Globus pallidus (tissue), 1 donor: ENCODE results near the gene ARHGEF3.
A peak's percentile ranks its signal among the peaks of the same experiment; 100 is the strongest.
"Not testable (repeated sequence)": the region's sequence is repeated elsewhere in the genome, so short reads cannot be mapped to it uniquely, and the experiment has no call there.

Experiments
- DNase-seq: peaks from one replicate; pipeline ENCODE4 v3.0.0-alpha.2; 2015; ENCODE audit warnings: low spot score

Gene ARHGEF3

DNA sequence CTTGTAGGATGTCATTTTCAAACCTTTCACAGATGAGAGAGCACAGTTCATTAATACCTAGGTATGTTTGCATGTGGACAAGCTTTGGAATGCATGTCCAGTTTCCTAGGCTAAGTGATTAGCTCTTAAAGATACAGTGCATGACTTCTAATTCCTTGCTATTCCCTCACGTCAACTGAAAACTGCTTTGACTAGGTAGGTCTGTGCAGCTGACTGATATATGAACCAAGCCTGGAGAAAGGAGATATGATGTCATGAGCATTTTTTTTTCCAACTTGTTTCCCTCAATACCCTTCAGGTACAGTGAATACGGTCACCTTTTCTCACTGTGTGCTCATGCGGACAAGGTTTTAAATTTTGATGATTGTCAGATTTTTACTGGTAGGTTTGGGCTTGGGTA, 77.1 kb downstream of the ARHGEF3 start:
- no peak for DNase-seq

GRCh38 chr3:56720849-56721248, 80.9 kb downstream of the ARHGEF3 start:
- DNase-seq = no peak

DNA sequence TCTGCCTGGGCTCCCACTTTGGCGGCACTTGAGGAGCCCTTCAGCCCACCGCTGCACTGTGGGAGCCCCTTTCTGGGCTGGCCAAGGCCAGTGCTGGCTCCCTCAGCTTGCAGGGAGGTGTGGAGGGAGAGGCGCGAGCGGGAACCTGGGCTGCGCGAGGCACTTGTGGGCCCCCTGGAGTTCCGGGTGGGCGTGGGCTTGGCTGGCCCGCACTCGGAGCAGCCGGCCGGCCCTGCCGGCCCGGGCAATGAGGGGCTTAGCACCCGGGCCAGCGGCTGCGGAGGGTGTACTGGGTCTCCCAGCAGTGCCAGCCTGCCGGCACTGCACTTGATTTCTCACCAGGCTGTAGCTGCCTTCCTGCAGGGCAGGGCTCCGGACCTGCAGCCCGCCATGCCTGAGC, 82.9 kb downstream of the ARHGEF3 start:
- not testable (repeated sequence) for DNase-seq

DNA sequence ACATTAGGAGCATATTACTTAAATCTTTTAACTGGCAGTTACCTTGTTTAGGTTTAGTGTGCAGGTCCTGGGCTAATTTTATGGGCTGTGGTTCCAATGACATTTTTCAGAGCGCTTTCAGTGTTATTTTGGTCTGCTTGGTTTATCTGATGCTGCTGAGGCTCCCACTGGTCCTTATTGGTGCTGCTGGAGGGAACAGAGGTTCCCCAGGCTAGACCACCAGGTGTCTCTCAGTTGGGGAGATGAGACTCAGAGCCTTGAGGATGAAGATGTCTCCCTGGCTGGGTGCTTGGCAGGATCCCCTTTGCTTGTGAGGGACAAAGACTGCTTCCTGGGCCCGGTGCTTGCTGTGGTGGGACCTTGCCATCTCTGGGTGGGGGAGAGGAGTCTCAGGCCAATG, 90.4 kb downstream of the ARHGEF3 start:
- no peak for DNase-seq

- DNase-seq = not testable (repeated sequence)
Measured at GRCh38 chr3:56707412-56707811, 94.3 kb downstream of the ARHGEF3 start.

GRCh38 chr3:56706629-56707028, 95.1 kb downstream of the ARHGEF3 start:
- no peak for DNase-seq

DNA sequence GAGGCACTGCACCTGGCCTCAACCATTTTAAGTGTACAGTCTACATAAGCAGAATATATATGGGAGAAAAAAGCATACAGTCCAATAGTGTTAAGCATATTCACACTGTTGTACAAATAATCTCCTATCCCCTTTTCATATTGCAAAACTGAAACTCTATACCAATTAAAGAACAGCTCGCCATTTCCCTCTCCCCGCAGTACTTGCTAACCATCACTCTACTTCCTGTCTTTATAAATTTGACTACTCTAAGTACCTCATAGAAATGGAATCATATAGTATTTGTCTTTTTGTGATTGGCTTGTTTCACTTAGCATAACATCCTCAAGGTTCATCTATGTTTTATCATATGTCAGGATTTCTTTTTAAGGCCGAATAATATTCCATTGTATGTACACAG, 97.0 kb downstream of the ARHGEF3 start:
- no peak for DNase-seq

DNA sequence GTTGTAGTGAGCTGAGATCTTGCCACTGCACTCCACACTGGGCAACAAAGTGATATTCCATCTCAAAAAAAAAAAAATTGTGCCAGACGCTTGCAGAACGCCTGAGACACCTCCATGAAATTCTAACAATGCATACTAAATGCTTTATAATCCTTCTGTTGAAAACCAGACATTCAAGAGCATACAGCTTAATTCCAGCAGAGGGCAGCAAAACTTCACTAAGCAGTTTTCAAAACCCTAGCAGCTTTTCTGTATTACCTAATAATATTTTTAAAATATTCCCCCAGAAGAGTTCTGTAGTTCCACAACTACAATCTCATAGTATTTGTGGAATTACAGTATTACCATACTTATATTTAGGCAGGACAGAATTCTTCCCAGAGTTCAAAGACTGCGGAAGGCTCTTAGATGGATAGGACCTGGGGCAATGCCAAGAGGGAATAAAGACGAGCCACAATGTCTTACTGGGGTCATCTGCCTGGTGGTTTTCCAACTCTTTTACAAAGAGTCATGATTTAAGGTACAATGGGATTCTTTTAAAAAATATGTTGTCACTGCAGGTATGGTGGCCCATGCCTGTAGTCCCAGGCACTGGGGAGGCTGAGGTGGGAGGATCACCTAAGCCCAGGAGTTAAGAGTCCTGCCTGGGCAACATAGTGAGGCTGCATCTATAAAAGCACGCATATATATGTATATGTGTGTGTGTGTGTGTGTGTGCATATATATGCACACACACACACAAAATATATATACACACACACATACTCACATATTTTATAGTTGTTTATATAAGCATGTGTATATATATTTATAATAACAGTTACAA, 99.0 kb downstream of the ARHGEF3 start:
- DNase-seq = peak; percentile 78

DNA sequence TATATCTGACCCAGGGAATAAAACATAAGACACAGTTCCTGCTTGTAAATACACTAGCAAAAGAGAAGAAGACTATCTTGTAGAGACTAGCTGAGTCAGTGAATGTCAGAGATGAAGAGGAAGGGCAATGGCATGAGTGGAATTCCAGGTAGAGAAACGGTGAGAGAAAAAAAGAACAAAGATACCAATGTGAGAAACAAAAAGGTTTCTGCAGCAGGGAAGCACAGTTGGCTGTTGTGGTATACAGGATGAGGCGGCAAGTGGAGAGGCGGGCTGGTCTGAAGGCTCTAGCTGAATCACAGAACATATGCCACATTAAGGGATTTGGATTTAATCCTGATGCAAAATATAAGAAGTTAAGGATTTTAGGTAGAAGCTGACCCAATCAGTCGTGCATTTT, 101.6 kb downstream of the ARHGEF3 start:
- no peak for DNase-seq

GRCh38 chr3:56694867-56695683, 106.7 kb downstream of the ARHGEF3 start:
- DNase-seq = no peak

- peak; percentile 9 for DNase-seq
Measured at GRCh38 chr3:56693750-56694149, 108.0 kb downstream of the ARHGEF3 start.

- not testable (repeated sequence) for DNase-seq
Measured at GRCh38 chr3:56692520-56693433, 109.0 kb downstream of the ARHGEF3 start.

GRCh38 chr3:56692001-56692365, 109.8 kb downstream of the ARHGEF3 start:
- DNase-seq = not testable (repeated sequence)

GRCh38 chr3:56691165-56692000, 110.4 kb downstream of the ARHGEF3 start:
- DNase-seq = no peak

DNA sequence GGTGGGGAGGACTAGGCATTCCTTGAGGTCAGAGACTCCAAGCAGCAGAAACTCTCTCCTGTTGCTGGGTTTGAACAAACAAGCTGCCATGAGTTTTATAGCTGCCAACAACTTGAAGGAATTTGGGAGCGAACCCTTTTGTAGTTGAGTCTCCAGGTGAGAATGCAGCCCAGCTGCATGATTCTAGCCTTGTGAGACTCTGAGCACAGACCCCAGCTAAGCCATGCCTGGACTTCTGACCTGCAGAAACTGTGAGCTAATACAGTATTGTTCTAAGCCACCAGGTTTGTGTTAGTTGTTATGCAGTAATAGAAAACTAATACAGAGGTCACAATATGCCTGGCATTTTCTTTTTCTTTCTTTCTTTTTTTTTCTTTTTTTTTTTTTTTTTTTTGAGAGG, 112.4 kb downstream of the ARHGEF3 start:
- DNase-seq = no peak

- DNase-seq = no peak
Measured at GRCh38 chr3:56688191-56688590, 113.6 kb downstream of the ARHGEF3 start.

DNA sequence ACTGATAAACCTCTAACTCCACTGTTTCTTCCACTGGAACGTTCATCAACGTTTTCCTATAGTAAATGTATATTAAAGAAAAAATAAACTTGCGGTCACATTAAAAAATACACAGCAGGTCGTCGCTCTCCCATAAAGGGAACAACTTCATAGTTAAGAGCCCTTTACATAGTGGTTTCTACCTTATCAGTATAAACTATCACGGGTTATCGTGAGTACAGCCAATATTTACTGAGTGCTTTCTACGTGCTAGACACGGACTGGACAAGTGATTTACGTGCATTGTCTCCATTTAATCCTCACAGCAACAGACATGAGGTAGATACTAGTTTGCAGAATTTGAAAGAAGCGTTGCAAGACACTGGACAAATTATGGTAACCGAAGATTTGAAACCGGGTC, 117.7 kb downstream of the ARHGEF3 start:
- DNase-seq = no peak

DNA sequence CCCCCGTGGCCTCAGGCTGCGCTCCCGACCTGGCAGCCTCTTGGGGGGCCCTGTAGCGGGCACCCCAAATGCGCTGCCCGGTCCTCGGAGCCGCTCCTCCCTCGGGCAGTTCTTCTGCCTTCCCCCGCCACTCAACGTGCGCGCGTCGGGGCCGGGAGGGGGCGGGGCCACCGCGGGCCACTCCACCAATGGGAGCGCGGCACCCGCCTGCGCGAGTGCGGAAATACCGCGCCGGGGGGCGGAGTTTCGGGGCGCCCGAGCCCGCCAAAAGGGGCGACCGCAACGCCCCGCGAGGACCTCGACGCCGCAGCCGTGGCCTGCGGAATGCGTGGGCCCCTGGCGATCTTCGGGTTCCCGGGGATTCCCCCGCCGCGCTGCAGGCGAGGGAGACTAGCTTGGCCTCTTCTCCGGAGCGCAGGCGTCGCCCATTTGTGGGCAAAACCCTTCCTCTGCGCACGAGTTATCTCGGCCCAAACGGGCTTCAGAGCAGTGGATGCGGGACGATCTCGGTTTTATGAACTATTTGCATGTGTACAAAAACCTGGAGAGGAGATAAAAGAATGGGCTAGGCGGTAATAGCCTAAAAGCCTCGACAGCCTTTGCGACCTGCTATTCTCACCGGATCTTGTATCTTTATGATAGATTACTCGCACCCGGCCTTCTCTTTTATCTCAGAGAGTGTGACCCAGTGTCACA, 118.5 kb downstream of the ARHGEF3 start, which contains the start of gene TASOR:
TSS of gene TASOR (minus strand) at position 144 of the 696 bp plus-strand sequence. CDS start 259 bp downstream, outside the sequence.
- peak; percentile 77 for DNase-seq

- DNase-seq = peak; percentile 67
Measured at GRCh38 chr3:56682462-56683121, 119.2 kb downstream of the ARHGEF3 start.

GRCh38 chr3:56681984-56682461, 119.7 kb downstream of the ARHGEF3 start:
- DNase-seq = no peak
